ENCODE measurements around the gene GFY. TPM values are rescaled to one million over a fixed set of nuclear protein-coding genes. Genes with fewer than 3 reads are reported as not detected.

Gene GFY
- total and polyA plus RNA-seq, 9 of the 15 experiments (the other 6 are each of a cell fraction or from before 2014, with no cell fraction given) = 0.06 to 0.40 (median 0.19) TPM; not detected in 3

GRCh38 chr19:49475995-49476880 is 51.0 kb downstream of the GFY start (continued):
- TF ChIP-seq, protein P1, sequence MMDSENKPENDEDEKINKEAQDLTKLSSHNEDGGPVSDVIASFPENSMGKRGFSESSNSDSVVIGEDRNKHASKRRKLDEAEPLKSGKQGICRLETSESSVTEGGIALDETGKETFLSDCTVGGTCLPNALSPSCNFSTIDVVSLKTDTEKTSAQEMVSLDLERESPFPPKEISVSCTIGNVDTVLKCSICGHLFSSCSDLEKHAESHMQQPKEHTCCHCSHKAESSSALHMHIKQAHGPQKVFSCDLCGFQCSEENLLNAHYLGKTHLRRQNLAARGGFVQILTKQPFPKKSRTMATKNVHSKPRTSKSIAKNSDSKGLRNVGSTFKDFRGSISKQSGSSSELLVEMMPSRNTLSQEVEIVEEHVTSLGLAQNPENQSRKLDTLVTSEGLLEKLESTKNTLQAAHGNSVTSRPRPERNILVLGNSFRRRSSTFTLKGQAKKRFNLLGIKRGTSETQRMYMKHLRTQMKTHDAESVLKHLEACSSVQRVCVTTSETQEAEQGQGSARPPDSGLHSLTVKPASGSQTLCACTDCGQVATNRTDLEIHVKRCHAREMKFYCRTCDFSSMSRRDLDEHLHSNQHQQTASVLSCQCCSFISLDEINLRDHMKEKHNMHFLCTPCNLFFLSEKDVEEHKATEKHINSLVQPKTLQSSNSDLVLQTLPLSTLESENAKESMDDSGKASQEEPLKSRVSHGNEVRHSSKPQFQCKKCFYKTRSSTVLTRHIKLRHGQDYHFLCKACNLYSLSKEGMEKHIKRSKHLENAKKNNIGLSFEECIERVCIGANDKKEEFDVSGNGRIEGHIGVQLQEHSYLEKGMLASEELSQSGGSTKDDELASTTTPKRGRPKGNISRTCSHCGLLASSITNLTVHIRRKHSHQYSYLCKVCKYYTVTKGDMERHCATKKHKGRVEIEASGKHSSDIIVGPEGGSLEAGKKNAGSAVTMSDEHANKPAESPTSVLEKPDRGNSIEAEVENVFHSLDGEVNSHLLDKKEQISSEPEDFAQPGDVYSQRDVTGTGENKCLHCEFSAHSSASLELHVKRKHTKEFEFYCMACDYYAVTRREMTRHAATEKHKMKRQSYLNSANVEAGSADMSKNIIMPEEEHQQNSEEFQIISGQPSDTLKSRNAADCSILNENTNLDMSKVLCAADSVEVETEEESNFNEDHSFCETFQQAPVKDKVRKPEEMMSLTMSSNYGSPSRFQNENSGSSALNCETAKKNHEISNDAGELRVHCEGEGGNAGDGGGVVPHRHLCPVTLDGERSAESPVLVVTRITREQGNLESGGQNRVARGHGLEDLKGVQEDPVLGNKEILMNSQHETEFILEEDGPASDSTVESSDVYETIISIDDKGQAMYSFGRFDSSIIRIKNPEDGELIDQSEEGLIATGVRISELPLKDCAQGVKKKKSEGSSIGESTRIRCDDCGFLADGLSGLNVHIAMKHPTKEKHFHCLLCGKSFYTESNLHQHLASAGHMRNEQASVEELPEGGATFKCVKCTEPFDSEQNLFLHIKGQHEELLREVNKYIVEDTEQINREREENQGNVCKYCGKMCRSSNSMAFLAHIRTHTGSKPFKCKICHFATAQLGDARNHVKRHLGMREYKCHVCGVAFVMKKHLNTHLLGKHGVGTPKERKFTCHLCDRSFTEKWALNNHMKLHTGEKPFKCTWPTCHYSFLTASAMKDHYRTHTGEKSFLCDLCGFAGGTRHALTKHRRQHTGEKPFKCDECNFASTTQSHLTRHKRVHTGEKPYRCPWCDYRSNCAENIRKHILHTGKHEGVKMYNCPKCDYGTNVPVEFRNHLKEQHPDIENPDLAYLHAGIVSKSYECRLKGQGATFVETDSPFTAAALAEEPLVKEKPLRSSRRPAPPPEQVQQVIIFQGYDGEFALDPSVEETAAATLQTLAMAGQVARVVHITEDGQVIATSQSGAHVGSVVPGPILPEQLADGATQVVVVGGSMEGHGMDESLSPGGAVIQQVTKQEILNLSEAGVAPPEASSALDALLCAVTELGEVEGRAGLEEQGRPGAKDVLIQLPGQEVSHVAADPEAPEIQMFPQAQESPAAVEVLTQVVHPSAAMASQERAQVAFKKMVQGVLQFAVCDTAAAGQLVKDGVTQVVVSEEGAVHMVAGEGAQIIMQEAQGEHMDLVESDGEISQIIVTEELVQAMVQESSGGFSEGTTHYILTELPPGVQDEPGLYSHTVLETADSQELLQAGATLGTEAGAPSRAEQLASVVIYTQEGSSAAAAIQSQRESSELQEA (IDR thresholded peaks at IDR 0.05; ENCODE audit: low read depth) = no peak
- TF ChIP-seq SP2 (IDR thresholded peaks at IDR 0.05; ENCODE audit: extremely low read depth, low read depth, low read length, poor library complexity, severe bottlenecking) (no peak), BCL6 (CRISPR knock-in tag; IDR thresholded peaks at IDR 0.05) (no peak), THRB (CRISPR knock-in tag; conservative IDR thresholded peaks at IDR 0.05) (no peak), PTBP1 (IDR thresholded peaks at IDR 0.05; ENCODE audit: low read depth, low read length) (no peak), MAX (CRISPR knock-in tag; IDR thresholded peaks at IDR 0.05) (peak; percentile 42; the same call in 1 of the 2 replicates), STAT5A (IDR thresholded peaks at IDR 0.05; ENCODE audit: borderline replicate concordance, low read length) (no peak), HCFC1 (IDR thresholded peaks at IDR 0.05; ENCODE audit: low read depth, low read length) (no peak), KAT2B (IDR thresholded peaks at IDR 0.05; ENCODE audit: low read depth, low read length) (no peak), YY1 (IDR thresholded peaks at IDR 0.05; ENCODE audit: borderline replicate concordance in 1 of 3, control insufficient read depth in 1 of 3, extremely low read depth in 1 of 3, insufficient read depth in 3 of 3, insufficient read length in 1 of 3, insufficient replicate concordance in 2 of 3, low read depth in 1 of 3, low read length in 2 of 3) (no peak), ZFP36 (IDR thresholded peaks at IDR 0.05; ENCODE audit: low read depth, low read length, partially characterized antibody) (peak; percentile 75), ZBTB8A (IDR thresholded peaks at IDR 0.05; ENCODE audit: partially characterized antibody) (no peak)
- TF ChIP-seq, protein P2, sequence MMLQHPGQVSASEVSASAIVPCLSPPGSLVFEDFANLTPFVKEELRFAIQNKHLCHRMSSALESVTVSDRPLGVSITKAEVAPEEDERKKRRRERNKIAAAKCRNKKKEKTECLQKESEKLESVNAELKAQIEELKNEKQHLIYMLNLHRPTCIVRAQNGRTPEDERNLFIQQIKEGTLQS (IDR thresholded peaks at IDR 0.05) = no peak
- TF ChIP-seq, protein P2 (CRISPR knock-in tag; conservative IDR thresholded peaks at IDR 0.05) = no peak
